ENCODE measurements around the gene MYH15.

MYH15 gene

GRCh38 chr3:108343491-108343890 lies 166.9 kb downstream of the MYH15 start:
- in situ Hi-C loops (cut with MboI; ENCODE audit: low sequenced_read_pairs): no loop called here

GRCh38 chr3:108342837-108343486 lies 167.4 kb downstream of the MYH15 start:
- in situ Hi-C loops (cut with MboI; ENCODE audit: low sequenced_read_pairs): no loop called here

- in situ Hi-C loops (cut with MboI; ENCODE audit: low sequenced_read_pairs): no loop called here
Measured at GRCh38 chr3:108341911-108342310, 168.5 kb downstream of the MYH15 start.

- in situ Hi-C loops (cut with MboI; ENCODE audit: low sequenced_read_pairs): no loop called here
Measured at GRCh38 chr3:108338901-108339545, 171.4 kb downstream of the MYH15 start.

- in situ Hi-C loops (cut with MboI; ENCODE audit: low sequenced_read_pairs): no loop called here
Measured at GRCh38 chr3:108334701-108335100, 175.7 kb downstream of the MYH15 start.

- in situ Hi-C loops (cut with MboI; ENCODE audit: low sequenced_read_pairs): no loop called here
Measured at GRCh38 chr3:108333961-108334360, 176.4 kb downstream of the MYH15 start.

GRCh38 chr3:108331792-108332191 lies 178.6 kb downstream of the MYH15 start:
- in situ Hi-C loops (cut with MboI; ENCODE audit: low sequenced_read_pairs): no loop called here
